Brain microvascular endothelial cell (primary cell): ENCODE results near the gene CCAR1.
A peak's percentile ranks its signal among the peaks of the same experiment; 100 is the strongest.
"Not testable (repeated sequence)": the region's sequence is repeated elsewhere in the genome, so short reads cannot be mapped to it uniquely, and the experiment has no call there.

Source experiments
- DNase-seq: peaks from one replicate; pipeline ENCODE4 v3.0.0-alpha.2; 2020
- H3K27ac ChIP-seq: fragments of 250-450 bp; sonication (Bioruptor Pico); 2 replicates; pipeline ENCODE4 v1.5.1; 2020; ENCODE audit warnings: mild to moderate bottlenecking, moderate library complexity
- H3K27me3 ChIP-seq: fragments of 250-450 bp; sonication (Bioruptor Pico); replicated peaks from 2 replicates; pipeline ENCODE4 v1.5.1; 2020; ENCODE audit warnings: mild to moderate bottlenecking
- H3K36me3 ChIP-seq: fragments of 250-450 bp; sonication (Bioruptor Pico); replicated peaks from 2 replicates; pipeline ENCODE4 v1.5.1; 2020; ENCODE audit warnings: mild to moderate bottlenecking
- H3K4me3 ChIP-seq: 2 replicates; pipeline ENCODE4 v1.5.1; 2011; ENCODE audit warnings: low read depth, mild to moderate bottlenecking, control low read depth, low read length, moderate library complexity
- in situ Hi-C: cut with HindIII; loops from 2 replicates; pipeline ENCODE4 v1.10.0; 2017; ENCODE audit warnings: low sequenced_read_pairs, low pct_ligation_motif_present
- TF ChIP-seq, protein P1 (sequence below): IDR thresholded peaks from 2 replicates; pipeline ENCODE4 v1.5.1; 2011; ENCODE audit warnings: low read depth, mild to moderate bottlenecking, moderate library complexity, low read length, control low read depth, inconsistent platforms; ENCODE audit errors: missing control alignments

CCAR1 gene

DNA sequence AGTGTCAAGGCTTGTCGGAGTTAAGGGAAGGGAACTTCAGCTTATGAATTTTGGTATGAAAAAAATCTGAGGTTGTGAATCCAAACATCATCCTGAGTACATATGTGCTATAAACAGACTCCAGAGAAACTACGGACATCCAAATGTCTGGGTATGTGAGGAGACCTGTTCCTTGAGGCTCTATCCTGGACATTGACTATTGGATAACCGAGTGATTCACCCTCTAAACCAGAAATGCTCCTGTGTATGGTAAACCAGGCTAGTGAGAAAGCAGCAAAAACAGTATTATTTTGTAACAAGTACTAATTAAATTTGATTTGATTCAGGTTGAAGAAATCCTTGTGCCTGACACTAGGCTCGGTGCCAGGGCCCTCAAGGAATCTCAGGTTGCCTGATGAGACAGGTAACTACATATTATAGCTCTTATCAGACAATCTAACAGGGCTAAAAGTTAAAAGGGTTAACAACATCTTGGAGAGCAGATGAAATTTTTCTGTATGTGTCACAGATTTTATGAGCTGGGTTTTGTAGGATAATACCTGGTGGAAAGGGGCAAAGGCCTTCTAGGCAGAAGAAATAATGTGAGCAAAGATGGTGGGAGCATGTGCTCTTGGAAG, 95.9 kb downstream of the CCAR1 start:
- H3K4me3 ChIP-seq, result no peak overlapping the region
- H3K27me3 ChIP-seq, result no peaks in the 10 kb centered on the region
- TF ChIP-seq, protein P1, sequence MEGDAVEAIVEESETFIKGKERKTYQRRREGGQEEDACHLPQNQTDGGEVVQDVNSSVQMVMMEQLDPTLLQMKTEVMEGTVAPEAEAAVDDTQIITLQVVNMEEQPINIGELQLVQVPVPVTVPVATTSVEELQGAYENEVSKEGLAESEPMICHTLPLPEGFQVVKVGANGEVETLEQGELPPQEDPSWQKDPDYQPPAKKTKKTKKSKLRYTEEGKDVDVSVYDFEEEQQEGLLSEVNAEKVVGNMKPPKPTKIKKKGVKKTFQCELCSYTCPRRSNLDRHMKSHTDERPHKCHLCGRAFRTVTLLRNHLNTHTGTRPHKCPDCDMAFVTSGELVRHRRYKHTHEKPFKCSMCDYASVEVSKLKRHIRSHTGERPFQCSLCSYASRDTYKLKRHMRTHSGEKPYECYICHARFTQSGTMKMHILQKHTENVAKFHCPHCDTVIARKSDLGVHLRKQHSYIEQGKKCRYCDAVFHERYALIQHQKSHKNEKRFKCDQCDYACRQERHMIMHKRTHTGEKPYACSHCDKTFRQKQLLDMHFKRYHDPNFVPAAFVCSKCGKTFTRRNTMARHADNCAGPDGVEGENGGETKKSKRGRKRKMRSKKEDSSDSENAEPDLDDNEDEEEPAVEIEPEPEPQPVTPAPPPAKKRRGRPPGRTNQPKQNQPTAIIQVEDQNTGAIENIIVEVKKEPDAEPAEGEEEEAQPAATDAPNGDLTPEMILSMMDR, result no peak
- in situ Hi-C loops, result no loop called here
- DNase-seq, result no peak
- H3K27ac ChIP-seq, result no peak overlapping the region
- no peaks in the 10 kb centered on the region for H3K36me3 ChIP-seq

DNA sequence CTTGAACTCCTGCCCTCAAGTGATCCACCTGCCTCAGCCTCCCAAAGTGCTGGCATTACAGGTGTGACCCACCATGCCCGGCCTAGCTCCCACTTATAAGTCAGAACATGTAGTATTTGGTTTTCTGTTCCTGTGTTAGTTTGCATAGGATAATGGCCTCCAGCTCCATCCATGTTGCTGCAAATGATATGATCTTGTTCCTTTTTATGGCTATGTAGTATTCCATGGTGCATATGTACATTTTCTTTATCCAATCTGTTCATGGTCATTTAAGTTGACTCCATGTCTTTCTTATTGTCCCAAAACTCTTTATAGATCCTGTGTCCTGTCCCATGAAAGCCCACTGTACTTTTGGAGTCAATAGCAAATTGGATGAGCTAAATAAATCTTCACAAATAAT, 99.3 kb downstream of the CCAR1 start:
- H3K36me3 ChIP-seq, in situ Hi-C loops, H3K27ac ChIP-seq, H3K27me3 ChIP-seq, H3K4me3 ChIP-seq, DNase-seq: not testable (repeated sequence)

DNA sequence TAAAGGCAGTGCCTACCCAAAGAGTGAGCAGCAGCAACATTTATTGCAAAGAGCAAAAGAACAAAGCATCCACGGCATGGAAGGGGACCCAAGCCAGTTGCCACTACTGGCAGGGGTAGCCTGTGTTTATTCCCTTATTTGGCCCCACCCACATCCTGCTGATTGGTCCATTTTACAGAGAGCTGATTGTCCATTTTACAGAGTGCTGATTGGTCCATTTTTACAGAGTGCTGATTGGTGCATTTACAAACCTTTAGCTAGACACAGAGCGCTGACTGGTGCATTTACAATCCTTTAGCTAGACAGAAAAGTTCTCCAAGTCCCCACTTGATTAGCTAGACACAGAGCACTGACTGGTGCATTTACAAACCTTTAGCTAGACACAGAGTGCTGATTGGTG, 101.6 kb downstream of the CCAR1 start:
- H3K4me3 ChIP-seq, H3K27me3 ChIP-seq, DNase-seq, H3K27ac ChIP-seq, H3K36me3 ChIP-seq, in situ Hi-C loops: not testable (repeated sequence)

DNA sequence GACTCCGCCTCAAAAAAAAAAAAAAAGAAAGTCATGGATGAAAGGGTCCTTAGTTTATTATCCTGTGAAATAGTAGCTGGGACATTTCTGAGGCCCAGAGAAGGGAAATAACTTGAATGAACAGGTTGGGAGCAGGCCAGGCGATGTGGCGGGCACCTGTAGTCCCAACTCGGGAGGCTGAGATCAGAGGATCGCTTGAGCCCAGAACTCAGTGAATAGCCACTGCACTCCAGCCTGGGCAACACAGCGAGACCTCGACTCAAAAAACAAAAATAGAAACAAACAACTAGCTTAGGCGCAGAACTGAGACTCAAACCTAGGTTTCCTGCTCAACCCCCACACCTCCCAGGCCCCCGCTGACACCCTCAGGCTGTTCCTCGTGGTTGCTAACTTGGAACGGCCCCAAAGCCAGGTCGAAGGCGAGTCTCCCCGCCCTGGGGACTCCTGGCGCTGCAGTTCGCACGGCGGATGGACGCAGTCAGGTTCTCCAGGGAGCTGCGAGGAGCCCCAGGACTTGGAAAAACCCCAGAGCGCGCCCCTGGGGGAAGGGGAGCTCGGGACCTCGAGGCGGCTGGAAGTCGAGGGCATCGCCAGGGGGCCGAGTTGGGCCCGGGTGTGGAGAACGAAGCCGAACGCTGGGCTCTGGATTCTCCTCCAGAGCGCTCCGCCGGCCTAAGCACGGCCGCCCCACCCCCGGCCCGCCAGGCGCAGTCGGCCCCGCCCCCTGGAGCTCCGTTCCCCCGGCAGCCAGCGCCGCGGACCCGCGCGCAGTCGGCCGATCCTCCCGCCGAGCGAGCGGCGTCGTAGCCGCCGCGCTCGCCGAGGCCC, 105.9 kb downstream of the CCAR1 start, which contains the start of gene STOX1:
STOX1 (plus strand) TSS at position 768 of the 828 bp plus-strand sequence. CDS start 93 bp downstream, outside the sequence.
- H3K36me3 ChIP-seq, result no peaks in the 10 kb centered on the region
- TF ChIP-seq, protein P1, result peak; percentile 1
- H3K4me3 ChIP-seq, result peak within 1 kb of the TSS; percentile 59
- peaks cover 6% of the 10 kb centered on the region for H3K27me3 ChIP-seq
- H3K27ac ChIP-seq, result no peak within 1 kb of the TSS
- in situ Hi-C loops, result no loop called here
- DNase-seq, result peak; percentile 13

DNA sequence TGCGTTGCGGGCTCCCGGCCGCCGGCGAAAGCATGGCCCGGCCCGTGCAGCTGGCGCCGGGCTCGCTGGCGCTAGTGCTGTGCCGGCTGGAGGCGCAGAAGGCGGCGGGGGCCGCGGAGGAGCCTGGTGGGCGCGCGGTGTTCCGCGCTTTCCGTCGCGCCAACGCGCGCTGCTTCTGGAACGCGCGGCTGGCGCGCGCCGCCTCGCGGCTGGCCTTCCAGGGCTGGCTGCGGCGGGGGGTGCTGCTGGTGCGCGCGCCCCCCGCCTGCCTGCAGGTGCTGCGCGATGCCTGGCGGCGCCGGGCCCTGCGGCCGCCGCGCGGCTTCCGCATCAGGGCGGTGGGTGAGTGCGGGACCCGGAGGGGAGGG, 106.5 kb downstream of the CCAR1 start:
- H3K36me3 ChIP-seq, in situ Hi-C loops, H3K27me3 ChIP-seq, H3K27ac ChIP-seq, DNase-seq: not testable (repeated sequence)
- peak overlapping the region; percentile 59 for H3K4me3 ChIP-seq

DNA sequence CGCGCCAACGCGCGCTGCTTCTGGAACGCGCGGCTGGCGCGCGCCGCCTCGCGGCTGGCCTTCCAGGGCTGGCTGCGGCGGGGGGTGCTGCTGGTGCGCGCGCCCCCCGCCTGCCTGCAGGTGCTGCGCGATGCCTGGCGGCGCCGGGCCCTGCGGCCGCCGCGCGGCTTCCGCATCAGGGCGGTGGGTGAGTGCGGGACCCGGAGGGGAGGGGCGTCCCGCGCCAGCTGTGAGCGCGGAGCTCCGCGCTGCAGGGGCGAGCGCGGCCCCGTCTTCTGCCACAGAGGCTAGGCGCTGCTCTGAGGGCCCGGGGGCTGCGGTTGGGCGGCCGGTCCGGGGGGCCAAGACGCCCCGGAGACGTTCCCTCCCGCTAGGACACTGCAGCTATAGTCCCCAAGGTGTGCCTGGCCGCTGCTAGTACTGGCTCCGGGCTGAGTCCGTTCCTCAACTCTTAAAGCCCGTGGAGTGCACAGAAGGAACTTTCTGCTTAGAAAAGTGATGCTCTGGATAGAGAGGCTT, 107.1 kb downstream of the CCAR1 start:
- H3K27me3 ChIP-seq, H3K27ac ChIP-seq, H3K36me3 ChIP-seq, in situ Hi-C loops, DNase-seq: not testable (repeated sequence)
- peak overlapping the region; percentile 46 for H3K4me3 ChIP-seq

DNA sequence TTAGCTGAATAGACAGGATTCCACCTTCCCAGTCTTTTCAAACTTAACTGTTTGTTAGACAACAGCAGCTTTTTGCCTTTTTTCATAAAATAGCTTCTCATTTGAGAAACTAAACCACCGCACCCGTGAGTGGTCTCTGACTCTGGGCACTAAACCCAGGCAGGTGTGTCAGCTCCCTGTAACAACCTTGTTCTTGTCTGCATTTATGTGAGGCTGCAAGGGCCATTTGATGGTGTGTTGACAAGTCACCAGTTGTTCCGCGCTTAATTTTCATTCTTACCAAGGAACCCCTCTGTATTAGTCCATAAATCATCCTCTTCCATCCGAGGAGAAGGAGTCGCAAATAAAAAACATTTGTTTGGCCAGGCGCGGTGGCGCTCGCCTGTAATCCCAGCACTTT, 107.8 kb downstream of the CCAR1 start:
- H3K27ac ChIP-seq, result no peak overlapping the region
- H3K4me3 ChIP-seq, result no peak overlapping the region
- in situ Hi-C loops, result no loop called here
- H3K27me3 ChIP-seq, result peaks cover 6% of the 10 kb centered on the region
- no peak for DNase-seq
- TF ChIP-seq, protein P1, result no peak
- no peaks in the 10 kb centered on the region for H3K36me3 ChIP-seq
